H9 (cell line): ENCODE measurements around the gene CAPN5. TPM values are rescaled to one million over a fixed set of nuclear protein-coding genes. Genes with fewer than 3 reads are reported as not detected.

Experiments used
- DNase-seq: peaks from one replicate; pipeline ENCODE4 v3.0.0-alpha.2; 2017
- H2AFZ ChIP-seq: one replicate; pipeline ENCODE4 v1.6.1; 2013; ENCODE audit warnings: mild to moderate bottlenecking, low read length, control low read depth, moderate library complexity
- H2AK5ac ChIP-seq: 2 replicates; pipeline ENCODE4 v1.6.1; 2013; ENCODE audit warnings: low read length, control low read depth, mixed read lengths; ENCODE audit not compliant: insufficient read length
- H2BK120ac ChIP-seq: one replicate; pipeline ENCODE4 v1.6.1; 2013; ENCODE audit warnings: low read depth, mild to moderate bottlenecking, low read length, control low read depth, inconsistent platforms; ENCODE audit not compliant: poor library complexity, severe bottlenecking
- H2BK12ac ChIP-seq: 2 replicates; pipeline ENCODE4 v1.6.1; 2013; ENCODE audit warnings: low read length, control low read depth, mixed read lengths, low read depth; ENCODE audit not compliant: insufficient read length
- H2BK15ac ChIP-seq: 2 replicates; pipeline ENCODE4 v1.6.1; 2013; ENCODE audit warnings: low read depth, low read length, control low read depth
- H2BK20ac ChIP-seq: one replicate; pipeline ENCODE4 v1.6.1; 2013; ENCODE audit warnings: low read depth, mild to moderate bottlenecking, low read length, control low read depth, inconsistent platforms; ENCODE audit not compliant: poor library complexity, severe bottlenecking
- H2BK5ac ChIP-seq: 2 replicates; pipeline ENCODE4 v1.6.1; 2013; ENCODE audit warnings: low read length, control low read depth, mixed read lengths; ENCODE audit not compliant: insufficient read length
- H3K14ac ChIP-seq: 2 replicates; pipeline ENCODE4 v1.6.1; 2013; ENCODE audit warnings: low read length, control low read depth; ENCODE audit not compliant: insufficient read depth
- H3K18ac ChIP-seq: 2 replicates; pipeline ENCODE4 v1.6.1; 2013; ENCODE audit warnings: low read depth, mild to moderate bottlenecking, mixed read lengths, low read length, control low read depth; ENCODE audit not compliant: insufficient read length
- H3K23ac ChIP-seq: 2 replicates; pipeline ENCODE4 v1.6.1; 2013; ENCODE audit warnings: low read length, control low read depth, mixed read lengths, low read depth; ENCODE audit not compliant: insufficient read length
- H3K23me2 ChIP-seq: 2 replicates; pipeline ENCODE4 v1.6.1; 2013; ENCODE audit warnings: low read depth, mild to moderate bottlenecking, mixed read lengths, low read length, control low read depth; ENCODE audit not compliant: insufficient read length, poor library complexity, severe bottlenecking
- H3K27ac ChIP-seq: 2 replicates; pipeline ENCODE4 v1.5.1; 2013; ENCODE audit warnings: low read length, control low read depth, mixed read lengths, low read depth; ENCODE audit not compliant: insufficient read length
- H3K27me3 ChIP-seq: 2 replicates; pipeline ENCODE4 v1.6.1; 2013; ENCODE audit warnings: low read length, control low read depth, inconsistent platforms; ENCODE audit not compliant: insufficient read depth
- H3K4ac ChIP-seq: 2 replicates; pipeline ENCODE4 v1.6.1; 2013; ENCODE audit warnings: low read depth, mild to moderate bottlenecking, control low read depth, inconsistent platforms, low read length, moderate library complexity
- H3K4me1 ChIP-seq: 2 replicates; pipeline ENCODE4 v1.6.1; 2013; ENCODE audit warnings: low read length, control low read depth, inconsistent platforms; ENCODE audit not compliant: insufficient read depth
- H3K4me2 ChIP-seq: 2 replicates; pipeline ENCODE4 v1.6.1; 2013; ENCODE audit warnings: low read length, control low read depth, mixed read lengths; ENCODE audit not compliant: insufficient read length, insufficient read depth
- H3K56ac ChIP-seq: 2 replicates; pipeline ENCODE4 v1.6.1; 2013; ENCODE audit warnings: low read depth, mild to moderate bottlenecking, mixed read lengths, low read length, control low read depth; ENCODE audit not compliant: insufficient read length
- H3K79me1 ChIP-seq: 2 replicates; pipeline ENCODE4 v1.6.1; 2013; ENCODE audit warnings: low read depth, mild to moderate bottlenecking, moderate library complexity, low read length, control low read depth, inconsistent platforms; ENCODE audit not compliant: insufficient read depth, poor library complexity, severe bottlenecking
- H3K79me2 ChIP-seq: 2 replicates; pipeline ENCODE4 v1.6.1; 2013; ENCODE audit warnings: low read length, control low read depth, inconsistent platforms; ENCODE audit not compliant: insufficient read depth
- H3K9ac ChIP-seq: 2 replicates; pipeline ENCODE4 v1.6.1; 2013; ENCODE audit warnings: low read length, control low read depth, mixed read lengths; ENCODE audit not compliant: insufficient read length; ENCODE audit errors: extremely low read depth
- H3K9me3 ChIP-seq: one replicate; pipeline ENCODE4 v1.6.1; 2013; ENCODE audit warnings: low read depth, low read length, inconsistent platforms; ENCODE audit not compliant: control insufficient read depth
- H3T11ph ChIP-seq: one replicate; pipeline ENCODE4 v1.6.1; 2013; ENCODE audit warnings: mild to moderate bottlenecking, low read length, control low read depth, inconsistent platforms
- H4K20me1 ChIP-seq: one replicate; pipeline ENCODE4 v1.6.1; 2013; ENCODE audit not compliant: control insufficient read depth, insufficient read length, insufficient read depth
- H4K5ac ChIP-seq: 2 replicates; pipeline ENCODE4 v1.6.1; 2013; ENCODE audit warnings: low read depth, mild to moderate bottlenecking, mixed read lengths, low read length, control low read depth; ENCODE audit not compliant: insufficient read length
- H4K8ac ChIP-seq: replicated peaks from 2 replicates; pipeline ENCODE4 v1.6.1; 2013; ENCODE audit warnings: low read length, control low read depth, mixed read lengths, low read depth; ENCODE audit not compliant: insufficient read length
- H4K91ac ChIP-seq: 2 replicates; pipeline ENCODE4 v1.6.1; 2013; ENCODE audit warnings: low read depth, mild to moderate bottlenecking, moderate library complexity, mixed read lengths, low read length, control low read depth; ENCODE audit not compliant: insufficient read length
- H3K27ac Mint-ChIP-seq, 3 experiments: 2 replicates in 2 of 3; 3 replicates in 1 of 3; pipeline ENCODE4 v1.8.0; 2020 to 2021; ENCODE audit warnings: mixed read lengths in 3 of 3, mild to moderate bottlenecking in 1 of 3, moderate library complexity in 1 of 3
- H3K27me3 Mint-ChIP-seq: 2 replicates; pipeline ENCODE4 v1.8.0; 2021; ENCODE audit warnings: low read depth, mild to moderate bottlenecking, moderate library complexity, mixed read lengths
- H3K36me3 Mint-ChIP-seq, 3 experiments: 2 replicates in 2 of 3; 3 replicates in 1 of 3; pipeline ENCODE4 v1.8.0; 2020 to 2021; ENCODE audit warnings: low read depth in 3 of 3, mixed read lengths in 3 of 3; ENCODE audit not compliant: insufficient read depth in 1 of 3
- H3K4me1 Mint-ChIP-seq, 2 experiments: 2 replicates each; pipeline ENCODE4 v1.8.0; 2020; ENCODE audit warnings: mixed read lengths in 2 of 2
- H3K4me3 Mint-ChIP-seq, 2 experiments: 2 replicates in 1 of 2; 3 replicates in 1 of 2; pipeline ENCODE4 v1.8.0; 2020 to 2021; ENCODE audit warnings: mild to moderate bottlenecking in 2 of 2, mixed read lengths in 2 of 2, moderate library complexity in 1 of 2
- H3K9me3 Mint-ChIP-seq, 2 experiments: 2 replicates in 1 of 2; 3 replicates in 1 of 2; pipeline ENCODE4 v1.8.0; 2020; ENCODE audit warnings: mild to moderate bottlenecking in 2 of 2, mixed read lengths in 2 of 2, moderate library complexity in 1 of 2
- WGBS: extraction: QIAGEN DNeasy Blood & Tissue Kit; methylation state at CpG from one replicate; pipeline ENCODE4 v1.1.7; 2013; ENCODE audit warnings: missing lambda C conversion rate, low lambda C conversion rate, mixed read lengths; ENCODE audit not compliant: insufficient read length; ENCODE audit errors: extremely low coverage; 5-methylcytosine and 5-hydroxymethylcytosine counted together
- total RNA-seq: library from RNA; stranded (reverse); gene quantifications from 2 replicates; pipeline ENCODE4 v1.2.1, GENCODE V29; 2021
- TF ChIP-seq, protein P1 (sequence below): fragments of 200-600 bp; sonication (generic); conservative IDR thresholded peaks from 3 replicates; pipeline ENCODE4 v1.8.0; 2021; ENCODE audit warnings: antibody characterized with exemption, mild to moderate bottlenecking

Gene CAPN5
- total RNA-seq, 1 experiment from 2014 or later: 16.7 TPM

GRCh38 chr11:77165066-77165465, 98.3 kb downstream of the CAPN5 start:
- Histone ChIP-seq H3K18ac (no peak overlapping the region), H3K27me3 (no peaks in the 10 kb centered on the region), H3K9ac (no peak overlapping the region), H3K4me2 (no peak overlapping the region), H4K8ac (no peak overlapping the region), H2BK120ac (no peak overlapping the region), H3K4ac (no peak overlapping the region), H2BK15ac (no peak overlapping the region), H3T11ph (no peak overlapping the region), H2BK5ac (no peak overlapping the region), H3K9me3 (no peaks in the 10 kb centered on the region), H3K27ac (no peak overlapping the region), H3K79me1 (no peaks in the 10 kb centered on the region), H3K79me2 (no peaks in the 10 kb centered on the region), H4K5ac (no peak overlapping the region), H3K23ac (no peak overlapping the region), H3K23me2 (no peaks in the 10 kb centered on the region), H3K56ac (no peak overlapping the region), H4K20me1 (no peaks in the 10 kb centered on the region), H4K91ac (no peak overlapping the region), H2BK12ac (no peak overlapping the region), H2AFZ (no peak overlapping the region), H3K14ac (no peak overlapping the region), H2BK20ac (no peak overlapping the region), H3K4me1 (no peaks in the 10 kb centered on the region), H2AK5ac (no peak overlapping the region)
- H3K36me3 Mint-ChIP-seq: peaks cover 0 to 3% (median 0%) of the 10 kb centered on the region in 3 experiments; a peak in 2 of 7 replicates
- H3K9me3 Mint-ChIP-seq: peaks cover 0 to 1% of the 10 kb centered on the region in 2 experiments; a peak in 1 of 5 replicates
- no peak overlapping the region; a peak in 1 of 7 replicates for H3K27ac Mint-ChIP-seq
- peaks cover 6 to 10% of the 10 kb centered on the region in 2 experiments for H3K4me1 Mint-ChIP-seq
- H3K4me3 Mint-ChIP-seq: no peak overlapping the region
- TF ChIP-seq, protein P1, sequence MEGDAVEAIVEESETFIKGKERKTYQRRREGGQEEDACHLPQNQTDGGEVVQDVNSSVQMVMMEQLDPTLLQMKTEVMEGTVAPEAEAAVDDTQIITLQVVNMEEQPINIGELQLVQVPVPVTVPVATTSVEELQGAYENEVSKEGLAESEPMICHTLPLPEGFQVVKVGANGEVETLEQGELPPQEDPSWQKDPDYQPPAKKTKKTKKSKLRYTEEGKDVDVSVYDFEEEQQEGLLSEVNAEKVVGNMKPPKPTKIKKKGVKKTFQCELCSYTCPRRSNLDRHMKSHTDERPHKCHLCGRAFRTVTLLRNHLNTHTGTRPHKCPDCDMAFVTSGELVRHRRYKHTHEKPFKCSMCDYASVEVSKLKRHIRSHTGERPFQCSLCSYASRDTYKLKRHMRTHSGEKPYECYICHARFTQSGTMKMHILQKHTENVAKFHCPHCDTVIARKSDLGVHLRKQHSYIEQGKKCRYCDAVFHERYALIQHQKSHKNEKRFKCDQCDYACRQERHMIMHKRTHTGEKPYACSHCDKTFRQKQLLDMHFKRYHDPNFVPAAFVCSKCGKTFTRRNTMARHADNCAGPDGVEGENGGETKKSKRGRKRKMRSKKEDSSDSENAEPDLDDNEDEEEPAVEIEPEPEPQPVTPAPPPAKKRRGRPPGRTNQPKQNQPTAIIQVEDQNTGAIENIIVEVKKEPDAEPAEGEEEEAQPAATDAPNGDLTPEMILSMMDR: no peak
- no CpG with 5 or more reads among the region's 5 CpGs for WGBS
- no peaks in the 10 kb centered on the region; the same call in 1 of the 2 replicates for H3K27me3 Mint-ChIP-seq
- DNase-seq: no peak
